Ascending aorta (tissue), 2 donors: ENCODE measurements around the gene KRT6A. TPM values are rescaled to one million over a fixed set of nuclear protein-coding genes. Genes with fewer than 3 reads are reported as not detected.

Source experiments
- DNase-seq, 2 donors: peaks; one replicate each; pipeline ENCODE4 v3.0.0-alpha.2; 2019; ENCODE audit warnings: low spot score in 2 of 2
- H3K27ac ChIP-seq, 2 donors: fragments of 200-600 bp; sonication (generic); one replicate each; pipeline ENCODE4 v1.5.1; 2016 to 2017; ENCODE audit warnings: mild to moderate bottlenecking in 1 of 2
- H3K27me3 ChIP-seq: fragments of 200-600 bp; sonication (generic); one replicate; pipeline ENCODE4 v1.5.1; 2017
- H3K36me3 ChIP-seq, 2 donors: fragments of 200-600 bp; sonication (generic); one replicate each; pipeline ENCODE4 v1.5.1; 2016
- H3K4me1 ChIP-seq, 2 donors: fragments of 200-600 bp; sonication (generic); one replicate each; pipeline ENCODE4 v1.5.1; 2016 to 2017; ENCODE audit warnings: mild to moderate bottlenecking in 1 of 2
- H3K4me3 ChIP-seq, 2 donors: fragments of 200-600 bp; sonication (generic); one replicate each; pipeline ENCODE4 v1.5.1; 2016 to 2017; ENCODE audit warnings: mild to moderate bottlenecking in 1 of 2
- H3K9me3 ChIP-seq, 2 donors: fragments of 200-600 bp; sonication (generic); one replicate each; pipeline ENCODE4 v1.5.1; 2016
- intact Hi-C: fragments of 100-400 bp; cut with DNase I; formaldehyde crosslinking; loops from one replicate; pipeline ENCODE4 v1.15.1; 2023
- total RNA-seq: library from RNA; depleted of rRNA; stranded (reverse); fragments of >200 nt; gene quantifications from one replicate; pipeline ENCODE4 v1.1.0, GENCODE V29; 2016
- TF ChIP-seq, protein P1 (sequence below), 3 experiments: fragments of 200-600 bp in 2 of 3; fragments of 450-650 bp in 1 of 3; sonication (generic) in 2 of 3; IDR thresholded peaks; one replicate each; pipeline ENCODE4 v1.5.1; 2016 to 2019; ENCODE audit warnings: antibody characterized with exemption in 3 of 3, mild to moderate bottlenecking in 1 of 3, moderate library complexity in 1 of 3

The KRT6A gene
- total RNA-seq, 1 donor from 2014 or later: 3.4 TPM

DNA sequence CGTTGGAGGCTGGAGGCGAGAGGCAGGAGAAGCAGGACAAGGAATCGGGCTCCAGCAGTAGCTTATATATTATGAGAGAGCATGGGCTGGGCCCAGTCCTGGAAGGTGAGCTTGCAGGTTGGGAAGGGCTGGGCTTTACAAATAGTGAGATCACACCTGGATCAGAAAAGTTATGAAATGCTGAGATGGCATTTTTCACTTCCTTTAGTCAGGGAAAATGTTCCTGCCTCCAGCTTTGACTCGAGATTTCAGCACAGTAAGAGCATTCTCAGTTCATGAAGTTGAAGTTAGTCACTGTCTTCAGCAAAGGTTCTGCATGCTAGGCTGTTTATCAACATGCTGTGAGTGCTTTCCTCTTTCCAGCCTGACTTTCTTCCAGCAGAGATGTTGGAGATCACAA, 19.3 kb downstream of the KRT6A start, which contains the start of gene KRT6C:
Gene KRT6C, minus strand, starts transcription at position 38 of the 400 bp plus-strand sequence. CDS start 68 bp downstream, outside the sequence.
- Histone ChIP-seq H3K4me3 (no peak within 1 kb of the TSS), H3K4me1 (no peaks in the 10 kb centered on the region), H3K36me3 (no peaks in the 10 kb centered on the region), H3K9me3 (no peaks in the 10 kb centered on the region), H3K27ac (no peak within 1 kb of the TSS), H3K27me3 (no peaks in the 10 kb centered on the region)
- TF ChIP-seq, protein P1, sequence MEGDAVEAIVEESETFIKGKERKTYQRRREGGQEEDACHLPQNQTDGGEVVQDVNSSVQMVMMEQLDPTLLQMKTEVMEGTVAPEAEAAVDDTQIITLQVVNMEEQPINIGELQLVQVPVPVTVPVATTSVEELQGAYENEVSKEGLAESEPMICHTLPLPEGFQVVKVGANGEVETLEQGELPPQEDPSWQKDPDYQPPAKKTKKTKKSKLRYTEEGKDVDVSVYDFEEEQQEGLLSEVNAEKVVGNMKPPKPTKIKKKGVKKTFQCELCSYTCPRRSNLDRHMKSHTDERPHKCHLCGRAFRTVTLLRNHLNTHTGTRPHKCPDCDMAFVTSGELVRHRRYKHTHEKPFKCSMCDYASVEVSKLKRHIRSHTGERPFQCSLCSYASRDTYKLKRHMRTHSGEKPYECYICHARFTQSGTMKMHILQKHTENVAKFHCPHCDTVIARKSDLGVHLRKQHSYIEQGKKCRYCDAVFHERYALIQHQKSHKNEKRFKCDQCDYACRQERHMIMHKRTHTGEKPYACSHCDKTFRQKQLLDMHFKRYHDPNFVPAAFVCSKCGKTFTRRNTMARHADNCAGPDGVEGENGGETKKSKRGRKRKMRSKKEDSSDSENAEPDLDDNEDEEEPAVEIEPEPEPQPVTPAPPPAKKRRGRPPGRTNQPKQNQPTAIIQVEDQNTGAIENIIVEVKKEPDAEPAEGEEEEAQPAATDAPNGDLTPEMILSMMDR (IDR thresholded peaks at IDR 0.05): no peak
- DNase-seq: no peak
- intact Hi-C loops: no loop called here

DNA sequence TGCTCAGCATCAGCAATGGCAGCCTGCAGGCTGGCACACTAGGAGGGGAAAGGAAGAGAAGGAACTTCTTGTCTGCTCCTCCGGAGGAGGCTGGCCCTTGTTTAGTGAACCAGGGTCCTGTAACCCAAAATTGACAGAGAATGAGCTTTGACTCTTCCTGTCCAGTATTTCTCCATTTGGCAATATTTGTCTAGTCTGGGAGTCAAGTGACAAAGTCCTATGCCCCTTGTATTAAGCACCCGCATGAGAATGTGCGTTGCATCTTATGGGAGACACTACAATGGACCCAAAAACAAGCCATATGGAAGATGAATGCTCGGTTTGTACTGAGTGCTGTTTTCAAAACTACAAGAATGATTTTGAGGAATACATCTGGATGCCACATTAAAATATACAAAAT, 23.2 kb downstream of the KRT6A start:
- Histone ChIP-seq H3K9me3 (no peaks in the 10 kb centered on the region), H3K4me3 (no peak overlapping the region), H3K36me3 (no peaks in the 10 kb centered on the region), H3K27ac (no peak overlapping the region), H3K4me1 (no peaks in the 10 kb centered on the region), H3K27me3 (no peaks in the 10 kb centered on the region)
- TF ChIP-seq, protein P1 (IDR thresholded peaks at IDR 0.05): no peak
- no peak for DNase-seq
- intact Hi-C loops: no loop called here

DNA sequence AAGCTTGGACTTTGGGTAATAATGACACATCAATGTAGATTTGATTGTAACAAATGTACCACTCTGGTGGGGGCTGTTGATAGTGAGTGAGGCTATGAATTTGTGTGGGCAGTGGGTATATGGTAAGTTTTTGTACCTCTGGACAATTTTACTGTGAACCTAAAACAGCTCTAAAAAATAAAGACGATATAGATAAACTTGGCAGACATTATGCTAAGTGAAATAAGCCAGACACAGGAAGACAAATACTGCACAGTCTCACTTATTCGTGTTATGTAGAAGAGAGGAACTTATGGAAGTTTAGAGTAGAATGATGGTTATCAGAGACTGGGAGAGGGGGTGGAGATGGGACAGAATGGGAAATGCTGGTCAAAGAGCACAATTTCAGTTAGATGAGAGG, 28.2 kb downstream of the KRT6A start:
- no peaks in the 10 kb centered on the region for H3K9me3 ChIP-seq
- H3K4me1 ChIP-seq: no peaks in the 10 kb centered on the region
- TF ChIP-seq, protein P1 (IDR thresholded peaks at IDR 0.05): no peak
- intact Hi-C loops: no loop called here
- no peaks in the 10 kb centered on the region for H3K27me3 ChIP-seq
- H3K27ac ChIP-seq: no peak overlapping the region
- no peak for DNase-seq
- no peak overlapping the region for H3K4me3 ChIP-seq
- H3K36me3 ChIP-seq: no peaks in the 10 kb centered on the region

DNA sequence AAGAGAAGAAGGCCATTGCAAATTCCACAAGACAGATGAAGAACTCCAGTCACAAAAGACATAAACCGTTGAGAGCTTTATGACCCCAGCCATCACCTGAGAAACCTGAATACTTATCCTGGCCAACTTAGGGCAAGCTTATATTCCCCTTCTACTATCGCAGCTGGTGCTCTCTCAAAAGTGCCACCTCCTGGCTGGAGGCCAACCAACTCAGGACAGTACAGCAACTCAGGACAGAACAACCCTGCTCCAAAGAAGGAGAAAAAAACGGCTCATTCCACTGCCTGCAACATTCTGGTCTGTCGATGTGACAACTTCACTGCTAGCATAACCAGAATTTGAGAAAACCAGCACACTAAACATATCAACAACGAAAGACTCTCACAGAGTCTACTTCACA, 31.4 kb downstream of the KRT6A start:
- no peaks in the 10 kb centered on the region for H3K36me3 ChIP-seq
- intact Hi-C loops: no loop called here
- no peak overlapping the region for H3K4me3 ChIP-seq
- no peaks in the 10 kb centered on the region for H3K4me1 ChIP-seq
- no peak for DNase-seq
- H3K27me3 ChIP-seq: no peaks in the 10 kb centered on the region
- no peaks in the 10 kb centered on the region for H3K9me3 ChIP-seq
- TF ChIP-seq, protein P1 (IDR thresholded peaks at IDR 0.05): no peak
- no peak overlapping the region for H3K27ac ChIP-seq

DNA sequence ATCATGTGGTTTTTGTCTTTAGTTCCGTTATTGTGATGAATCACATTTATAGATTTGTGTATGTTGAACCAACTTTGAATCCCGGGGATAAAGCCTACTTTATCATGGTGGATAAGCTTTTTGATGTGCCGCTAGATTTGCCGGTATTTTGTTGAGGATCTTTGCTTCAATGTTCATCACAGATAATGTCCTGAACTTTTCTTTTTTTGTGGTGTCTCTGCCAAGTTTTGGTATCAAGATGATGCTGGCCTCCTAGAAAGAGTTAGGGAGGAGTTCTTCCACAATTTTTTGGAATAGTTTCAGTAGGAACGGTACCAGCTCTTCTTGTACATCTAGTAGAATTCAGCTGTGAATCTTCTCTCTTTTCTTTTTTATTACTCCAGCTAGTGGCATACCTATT, 34.2 kb downstream of the KRT6A start:
- no peaks in the 10 kb centered on the region for H3K4me1 ChIP-seq
- H3K27ac ChIP-seq: no peak overlapping the region
- TF ChIP-seq, protein P1 (IDR thresholded peaks at IDR 0.05): no peak
- no peak overlapping the region for H3K4me3 ChIP-seq
- DNase-seq: no peak
- no peaks in the 10 kb centered on the region for H3K27me3 ChIP-seq
- H3K9me3 ChIP-seq: no peaks in the 10 kb centered on the region
- intact Hi-C loops: no loop called here
- H3K36me3 ChIP-seq: no peaks in the 10 kb centered on the region

DNA sequence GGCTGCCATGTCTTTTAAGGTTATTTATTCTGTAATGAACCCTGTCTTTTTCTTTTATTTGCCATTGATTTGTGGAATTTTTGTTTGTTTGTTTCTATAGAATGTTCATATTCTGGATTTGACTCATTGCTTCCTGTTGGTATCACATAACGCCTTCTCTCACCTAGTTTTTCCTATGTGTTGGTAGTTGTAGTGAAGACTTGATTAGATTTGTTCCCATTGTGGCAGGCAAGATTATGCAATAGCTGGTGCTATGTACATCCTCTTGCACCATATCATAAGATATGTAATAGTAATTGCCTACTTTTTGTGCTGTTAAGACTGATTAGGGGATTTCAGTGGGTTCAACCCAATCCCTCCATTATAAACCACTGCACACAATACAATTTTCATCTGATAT, 37.2 kb downstream of the KRT6A start:
- Histone ChIP-seq H3K27ac (no peak overlapping the region), H3K4me3 (no peak overlapping the region), H3K4me1 (no peaks in the 10 kb centered on the region), H3K36me3 (no peaks in the 10 kb centered on the region), H3K9me3 (no peaks in the 10 kb centered on the region), H3K27me3 (no peaks in the 10 kb centered on the region)
- no peak for DNase-seq
- intact Hi-C loops: no loop called here
- TF ChIP-seq, protein P1 (IDR thresholded peaks at IDR 0.05): no peak
